Mucosa of descending colon (tissue), 3 donors: ENCODE data around the gene AP1M1. TPM values are rescaled to one million over a fixed set of nuclear protein-coding genes. Genes with fewer than 3 reads are reported as not detected.

Source experiments
- ATAC-seq: fragments of 200-7000 bp; cut with Tn5 transposase; one replicate; pipeline ENCODE4 v1.9.1; 2020; ENCODE audit warnings: mild to moderate bottlenecking, moderate library complexity
- DNase-seq, 3 donors: peaks; one replicate each; pipeline ENCODE4 v3.0.0-alpha.2; 2020
- H3K36me3 ChIP-seq: fragments of 200-600 bp; one replicate; pipeline ENCODE4 v1.8.0; 2021; ENCODE audit warnings: low read depth, mild to moderate bottlenecking
- H3K4me1 ChIP-seq: fragments of 200-600 bp; one replicate; pipeline ENCODE4 v1.8.0; 2021; ENCODE audit warnings: low read depth, mild to moderate bottlenecking
- H3K4me3 ChIP-seq: fragments of 200-600 bp; one replicate; pipeline ENCODE4 v1.8.0; 2021; ENCODE audit warnings: mild to moderate bottlenecking
- H3K9me3 ChIP-seq: fragments of 200-600 bp; one replicate; pipeline ENCODE4 v1.8.0; 2021; ENCODE audit warnings: mild to moderate bottlenecking
- CTCF ChIP-seq: fragments of 200-600 bp; IDR thresholded peaks from one replicate; pipeline ENCODE4 v1.8.0; 2022; ENCODE audit warnings: antibody characterized with exemption, mild to moderate bottlenecking
- intact Hi-C, 2 donors: fragments of 100-400 bp; cut with DNase I in 1 of 2; cut with micrococcal nuclease in 1 of 2; formaldehyde crosslinking; loops; one replicate each; pipeline versions ENCODE4 v1.11.0 to v1.11.1; 2022; cut with DNase I, micrococcal nuclease
- total RNA-seq, 3 donors: library from RNA; stranded (reverse); fragmentation: NEBNext Ultra II Directional in 2 of 3; extraction: Animal tissue kit (Norgen Biotek cat#: 25700) in 2 of 3; gene quantifications; one replicate each; pipeline versions ENCODE4 v1.2.1 to v1.2.4, GENCODE V29; 2021 to 2023
- donor health status: DM: no; HTN: no; CAD: no; lungs with moderate emphysema.
- donor health status: DM: no; HTN: no; CAD: no.
- donor health status: DM: no; HTN: yes; CAD: no.

Gene AP1M1
- total RNA-seq, 3 donors from 2014 or later = 26.3 to 59.3 (median 33.2) TPM

- no peak for TF ChIP-seq CTCF
- H3K9me3 ChIP-seq = no peaks in the 10 kb centered on the region
- H3K4me3 ChIP-seq = no peak overlapping the region
- H3K36me3 ChIP-seq = no peaks in the 10 kb centered on the region
- no peaks in the 10 kb centered on the region for H3K4me1 ChIP-seq
- ATAC-seq (no peak), DNase-seq (no peak)
- intact Hi-C loops = no loop called here
These were observed 57.2 kb downstream of the AP1M1 start for GRCh38 chr19:16254851-16255408.

- H3K36me3 ChIP-seq = no peaks in the 10 kb centered on the region
These were observed 59.8 kb downstream of the AP1M1 start for GRCh38 chr19:16257509-16258002.

GRCh38 chr19:16258440-16258903 lies 60.8 kb downstream of the AP1M1 start:
- intact Hi-C loops = no loop called here
- no peak for TF ChIP-seq CTCF
- H3K4me1 ChIP-seq = peaks cover 15% of the 10 kb centered on the region

More at GRCh38 chr19:16257509-16258002, 59.8 kb downstream of the AP1M1 start:
- Histone ChIP-seq H3K9me3 (no peaks in the 10 kb centered on the region), H3K4me1 (peaks cover 7% of the 10 kb centered on the region), H3K4me3 (no peak overlapping the region)
- intact Hi-C loops = no loop called here
- DNase-seq (no peak), ATAC-seq (no peak)
- TF ChIP-seq CTCF = no peak

GRCh38 chr19:16259385-16260159 lies 61.9 kb downstream of the AP1M1 start:
- DNase-seq (peak in 2 of 3 donors; percentile 54 to 83), ATAC-seq (peak; percentile 64)
- intact Hi-C loops = no loop called here
- Histone ChIP-seq H3K36me3 (no peaks in the 10 kb centered on the region), H3K4me3 (no peak overlapping the region), H3K4me1 (peaks cover 15% of the 10 kb centered on the region), H3K9me3 (no peaks in the 10 kb centered on the region)
- TF ChIP-seq CTCF = no peak

More at GRCh38 chr19:16258440-16258903, 60.8 kb downstream of the AP1M1 start:
- no peak overlapping the region for H3K4me3 ChIP-seq
- DNase-seq (peak in 2 of 3 donors; percentile 42 to 77), ATAC-seq (no peak)
- no peaks in the 10 kb centered on the region for H3K36me3 ChIP-seq
- H3K9me3 ChIP-seq = no peaks in the 10 kb centered on the region

- Histone ChIP-seq H3K4me1 (peaks cover 15% of the 10 kb centered on the region), H3K9me3 (no peaks in the 10 kb centered on the region), H3K4me3 (no peak overlapping the region), H3K36me3 (no peaks in the 10 kb centered on the region)
- intact Hi-C loops = no loop called here
- TF ChIP-seq CTCF = no peak
- no peak for DNase-seq
- ATAC-seq = no peak
These were observed 62.6 kb downstream of the AP1M1 start for GRCh38 chr19:16260160-16260811.
